Vein endothelial cell (primary cell): ENCODE results near the gene SERPINB6. TPM values are rescaled to one million over a fixed set of nuclear protein-coding genes. Genes with fewer than 3 reads are reported as not detected.

Source experiments
- total RNA-seq: library from RNA; depleted of rRNA; stranded (reverse); fragments of >200 nt; gene quantifications from 2 replicates; pipeline ENCODE4 v1.2.3, GENCODE V29; 2012

The SERPINB6 gene
- total RNA-seq, result 134 and 139 TPM in 2 replicates

DNA sequence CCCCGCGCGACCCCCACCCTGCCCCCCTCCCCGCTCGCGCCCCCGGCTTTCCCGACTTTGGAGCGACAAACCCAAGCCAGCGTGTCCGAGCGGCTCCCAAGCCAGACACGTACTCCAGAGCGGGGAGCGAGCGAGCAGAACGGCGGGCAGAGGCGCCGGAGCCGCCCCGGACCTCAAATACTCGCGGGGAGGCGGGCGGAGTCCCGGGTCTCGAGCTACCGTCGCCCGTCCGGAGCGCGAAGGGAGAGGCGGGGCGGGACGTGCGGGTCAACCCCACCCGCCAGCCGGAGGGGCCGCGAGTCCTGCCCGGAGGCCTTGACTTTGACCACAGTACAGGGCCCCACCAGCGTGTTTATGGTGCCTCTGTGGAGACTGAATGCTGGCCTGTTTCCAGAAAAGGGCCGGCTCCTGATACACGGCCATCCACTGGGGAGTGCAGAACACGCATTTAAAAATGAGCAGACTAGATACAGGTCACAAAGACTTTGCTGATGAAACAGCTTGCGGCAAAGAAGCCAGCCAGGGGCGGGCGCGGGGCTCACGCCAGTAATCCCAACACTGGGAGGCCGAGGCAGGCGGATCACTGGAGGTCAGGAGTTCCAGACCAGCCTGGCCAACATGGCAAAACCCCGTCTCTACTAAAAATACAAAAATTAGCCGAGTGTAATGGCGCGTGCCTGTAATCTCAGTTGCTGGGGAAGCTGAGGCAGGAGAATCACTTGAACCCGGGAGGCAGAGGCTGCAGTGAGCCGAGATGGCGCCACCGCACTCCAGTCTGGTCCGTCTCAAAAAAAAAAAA is at the start of gene SERPINB6:
Gene SERPINB6, minus strand, starts transcription at position 148 of the 799 bp plus-strand sequence. CDS start 12,235 bp downstream, outside the sequence.

GRCh38 chr6:2999618-3000557 is 28.5 kb upstream of the SERPINB6 start, which contains the start of gene NQO2:
TSS of gene NQO2 (plus strand) at chr6:2999894. CDS start at chr6:3006553, 6,659 bp downstream.

Other genes with a start within 250 kb of the SERPINB6 start
- 0.65 and 1.1 TPM in 2 replicates for gene MYLK4, start 220.6 kb downstream of the SERPINB6 start, total RNA-seq
- gene WRNIP1, start 206.2 kb downstream of the SERPINB6 start, total RNA-seq, result 46.0 and 55.9 TPM in 2 replicates
- 23.2 and 29.7 TPM in 2 replicates for gene SERPINB1, start 129.7 kb downstream of the SERPINB6 start, total RNA-seq
- 130 and 141 TPM in 2 replicates for gene SERPINB9, start 68.3 kb downstream of the SERPINB6 start, total RNA-seq
- gene NQO2, start 28.3 kb upstream of the SERPINB6 start, total RNA-seq, result 16.1 and 18.6 TPM in 2 replicates
- 18.6 and 22.6 TPM in 2 replicates for gene RIPK1, start 96.9 kb upstream of the SERPINB6 start, total RNA-seq
- gene BPHL, start 147.1 kb upstream of the SERPINB6 start, total RNA-seq, result 12.3 and 12.7 TPM in 2 replicates
- gene TUBB2A, start 186.0 kb upstream of the SERPINB6 start, total RNA-seq, result 56.8 and 69.6 TPM in 2 replicates